ENCODE results near the gene KBTBD8.

DNA sequence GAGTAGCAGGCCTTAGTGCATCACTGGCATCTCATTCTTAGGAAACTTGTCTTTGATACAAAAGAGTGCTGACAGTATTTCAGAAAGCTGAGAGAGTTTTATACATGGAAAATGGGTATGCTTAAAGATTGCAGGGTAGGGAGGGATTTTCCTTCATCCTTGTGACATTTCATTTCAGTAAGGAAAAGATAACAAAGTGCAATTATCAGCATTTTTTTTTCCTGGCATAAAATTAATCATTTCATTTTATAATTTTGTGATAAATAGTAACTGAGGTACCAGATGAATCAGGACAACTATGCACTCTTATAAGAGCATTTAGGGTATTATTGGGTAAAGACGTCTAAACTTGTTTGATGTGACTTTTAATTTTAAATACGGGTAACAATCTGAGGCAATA is 10.3 kb downstream of the KBTBD8 start:
- TF ChIP-seq POLR2A (IDR thresholded peaks at IDR 0.05) (no peak), CTCF (IDR thresholded peaks at IDR 0.05) (no peak), POLR2AphosphoS5 (IDR thresholded peaks at IDR 0.05) (no peak), EP300 (IDR thresholded peaks at IDR 0.05) (no peak)
